HG03066 (cell line): ENCODE results near the gene ANKMY1.
"Not testable (repeated sequence)": the region's sequence is repeated elsewhere in the genome, so short reads cannot be mapped to it uniquely, and the experiment has no call there.

ENCODE experiments used
- ATAC-seq: cut with Tn5 transposase; IDR thresholded peaks from one replicate; pipeline ENCODE4 v1.9.1; 2021; ENCODE audit warnings: low read depth; ENCODE audit not compliant: unreplicated experiment

ANKMY1 gene

DNA sequence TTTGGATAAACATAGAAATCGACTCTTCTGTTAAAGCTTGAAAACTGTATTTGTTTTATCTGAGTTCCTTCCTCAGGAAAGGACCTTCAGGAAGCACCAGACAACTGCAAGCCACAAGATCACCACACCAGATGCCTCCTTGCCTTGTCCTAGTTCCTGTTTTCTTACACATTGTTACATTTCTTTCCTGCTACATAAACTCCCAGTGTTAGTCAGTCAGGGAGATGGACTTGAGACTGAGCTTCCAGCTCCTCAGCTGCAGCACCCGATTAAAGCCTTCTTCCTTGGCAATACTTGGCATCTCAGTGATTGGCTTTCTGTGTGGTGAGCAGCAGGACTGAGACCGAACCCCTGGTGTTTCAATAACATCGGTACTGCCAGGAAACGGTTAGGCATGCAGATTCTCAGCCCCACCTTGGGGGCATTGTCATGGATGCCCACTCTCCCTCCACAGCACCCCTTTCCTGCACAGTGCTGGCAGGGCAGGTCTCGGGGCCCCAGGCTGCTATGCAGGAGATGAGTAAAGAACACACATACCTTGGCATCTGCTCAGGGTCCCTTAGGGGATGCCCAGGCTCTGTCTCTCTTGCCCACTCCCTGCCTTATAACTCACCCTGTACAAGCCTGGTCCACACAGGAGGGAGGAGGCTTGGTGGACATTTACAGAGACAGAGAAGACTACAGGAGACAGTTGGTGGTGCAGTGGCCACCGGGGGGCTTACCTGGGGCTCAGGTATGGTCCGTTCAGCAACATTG, 32.6 kb downstream of the ANKMY1 start:
- no peak for ATAC-seq

DNA sequence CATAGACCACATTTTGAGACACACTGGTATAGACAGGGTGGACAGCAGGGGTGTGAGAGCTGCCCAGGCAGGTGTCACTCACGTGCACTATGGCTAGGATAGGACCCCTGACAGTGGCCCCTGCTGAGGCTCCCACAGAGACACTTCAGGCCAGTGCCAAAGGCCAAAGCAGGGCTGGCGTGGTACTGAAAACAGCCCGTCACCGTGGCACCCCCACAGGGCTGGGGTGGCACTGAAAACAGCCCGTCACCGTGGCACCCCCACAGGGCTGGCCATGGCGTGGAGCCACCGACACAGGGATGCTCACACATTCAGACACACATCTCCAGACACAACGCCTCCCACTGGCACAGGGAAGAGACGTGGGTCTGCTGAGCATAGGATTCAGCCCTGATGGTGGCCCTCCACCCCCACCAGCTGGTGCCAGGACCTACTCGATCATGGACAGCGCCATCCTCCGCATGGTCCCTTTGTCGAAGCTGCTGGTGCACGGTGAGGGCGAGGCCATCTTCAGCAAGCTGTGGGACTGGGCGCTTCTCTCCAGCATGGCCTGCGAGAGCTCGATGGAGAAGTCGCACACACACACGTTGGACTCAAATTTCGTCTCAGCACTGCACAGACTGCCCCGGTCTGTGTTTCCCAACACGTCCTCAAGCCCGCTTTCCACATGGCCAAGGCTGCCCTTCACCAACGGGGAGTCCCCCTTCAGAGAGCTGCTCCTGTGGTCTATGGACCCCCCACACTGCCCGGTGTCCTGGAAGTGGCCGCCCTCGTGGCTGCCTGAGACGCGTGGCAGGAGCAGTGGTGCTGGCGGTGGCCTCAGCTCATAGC, 34.1 kb downstream of the ANKMY1 start:
- no peak for ATAC-seq

DNA sequence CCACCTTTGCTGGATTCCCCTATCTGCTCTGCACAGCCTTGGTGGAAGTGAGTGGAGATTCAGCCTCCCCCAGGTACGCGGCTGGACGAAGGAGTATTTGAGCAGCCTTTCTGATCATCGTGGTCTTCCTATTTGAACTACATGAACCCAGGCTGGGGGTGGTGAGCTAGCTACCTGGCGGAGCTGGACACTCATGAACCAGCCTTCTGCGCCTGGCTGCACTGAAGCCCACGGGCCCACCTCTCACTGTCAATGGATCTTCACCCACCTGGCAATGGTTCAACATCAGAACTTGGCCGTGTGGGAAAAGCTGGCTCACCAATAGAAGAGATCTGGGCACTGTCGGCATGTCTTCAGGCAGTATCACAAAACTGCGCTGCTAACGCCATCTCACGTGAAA, 35.4 kb downstream of the ANKMY1 start:
- no peak for ATAC-seq

DNA sequence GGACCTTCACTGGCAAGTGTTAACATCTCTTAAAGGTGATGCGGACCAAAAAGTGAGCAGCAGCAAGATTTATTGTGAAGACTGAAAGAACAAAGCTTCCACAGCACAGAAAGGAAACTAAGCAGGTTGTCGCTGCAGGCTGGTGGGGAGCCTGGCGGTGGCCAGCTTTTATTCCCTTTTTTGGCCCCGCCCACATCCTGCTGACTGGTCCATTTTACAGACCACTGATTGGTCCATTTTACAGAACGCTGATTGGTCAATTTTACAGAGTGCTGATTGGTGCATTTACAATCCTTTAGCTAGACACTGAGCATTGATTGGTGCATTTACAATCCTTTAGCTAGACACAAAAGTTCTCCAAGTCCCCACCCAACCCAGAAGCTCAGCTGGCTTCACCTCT, 35.9 kb downstream of the ANKMY1 start:
- ATAC-seq, result not testable (repeated sequence)

DNA sequence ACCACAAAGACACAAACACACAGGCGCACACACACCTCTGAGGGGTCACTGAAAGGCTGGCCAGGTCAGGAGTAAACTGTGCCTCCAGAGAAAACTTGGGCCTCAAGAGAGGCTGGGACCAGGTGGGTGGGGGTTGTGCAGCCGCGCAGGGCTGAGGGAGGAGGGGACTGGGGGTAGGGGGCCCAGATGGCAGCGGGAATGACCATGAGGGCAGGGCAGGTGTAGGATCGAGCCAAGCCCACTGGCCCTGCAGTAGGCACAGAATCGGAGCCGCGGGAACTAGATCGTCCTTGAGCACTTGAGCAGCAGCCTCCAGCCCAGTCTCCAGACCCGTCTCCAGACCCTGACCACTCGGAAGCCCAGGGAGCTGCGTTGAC, 36.8 kb downstream of the ANKMY1 start:
- no peak for ATAC-seq

DNA sequence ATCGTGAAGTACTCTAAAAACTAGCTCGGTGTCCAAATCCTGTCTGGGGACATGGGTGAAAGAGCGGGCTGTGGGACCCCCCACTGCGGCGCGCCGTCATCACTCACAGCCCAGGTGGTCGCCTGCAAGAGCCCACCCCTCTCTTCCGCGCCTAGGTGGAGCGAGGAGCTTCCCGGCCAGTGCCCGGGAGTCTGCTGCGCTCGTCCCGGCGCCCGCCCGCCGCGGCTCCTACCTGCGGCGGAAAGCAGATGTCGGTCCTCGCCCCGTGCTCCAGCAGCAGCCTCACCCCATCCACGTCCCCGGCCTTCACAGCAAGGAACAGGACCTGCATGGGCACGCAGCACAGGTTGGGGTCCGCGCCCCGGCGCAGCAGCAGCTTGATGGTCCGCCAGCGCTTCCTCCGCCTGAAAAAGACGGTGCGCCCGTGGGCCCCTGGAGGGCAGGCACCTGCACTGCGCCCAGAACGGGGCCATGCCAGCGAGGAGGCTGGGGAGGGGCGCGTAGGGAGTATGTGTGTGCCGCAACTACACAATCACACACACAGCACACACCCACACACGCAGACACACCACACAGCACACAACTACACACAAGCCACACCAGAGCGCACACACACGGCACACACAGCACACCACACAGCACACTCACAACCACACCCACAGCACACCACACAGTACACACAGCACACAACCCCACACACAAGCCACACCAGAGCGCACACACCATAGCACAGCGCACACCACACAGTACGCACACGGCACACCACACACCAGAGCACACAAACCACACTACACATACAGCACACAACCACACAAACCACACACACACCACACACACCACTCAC, 37.4 kb downstream of the ANKMY1 start:
- ATAC-seq, result no peak

DNA sequence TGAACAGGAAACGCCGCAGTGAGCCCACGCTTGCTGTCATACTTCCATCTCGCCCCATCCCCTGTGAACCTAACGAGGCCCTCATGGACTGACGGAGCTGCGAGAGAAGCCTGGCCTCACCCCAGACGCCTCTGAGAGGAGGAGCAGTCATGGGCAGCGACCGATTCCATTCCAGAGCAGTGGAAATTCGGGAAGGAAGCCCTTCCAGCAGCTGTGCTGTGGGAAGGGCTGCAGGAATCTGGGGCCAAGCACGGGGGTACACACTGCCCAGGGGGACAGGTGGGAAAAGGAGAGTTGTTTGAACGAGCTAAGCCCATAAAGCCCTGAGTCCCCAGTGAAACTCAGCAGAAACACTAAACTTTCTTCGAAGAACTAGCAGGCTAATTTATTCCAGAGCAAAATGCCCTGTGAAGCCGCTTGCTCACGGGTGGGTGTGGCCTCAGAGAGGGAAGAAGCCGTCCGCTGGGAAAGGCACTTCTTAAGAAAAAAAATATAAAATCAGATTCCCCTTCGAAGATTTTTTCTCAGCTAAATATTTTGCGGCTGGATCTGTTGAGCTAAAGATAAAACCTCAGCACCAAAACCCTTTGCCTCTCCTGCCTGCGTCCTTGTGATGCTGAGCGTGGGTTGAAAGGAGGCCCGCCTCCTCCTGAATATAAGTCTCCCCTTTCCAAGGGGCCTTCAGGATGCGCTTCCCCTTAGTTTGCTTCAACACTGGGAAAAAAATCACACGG, 38.2 kb downstream of the ANKMY1 start:
- ATAC-seq, result no peak

DNA sequence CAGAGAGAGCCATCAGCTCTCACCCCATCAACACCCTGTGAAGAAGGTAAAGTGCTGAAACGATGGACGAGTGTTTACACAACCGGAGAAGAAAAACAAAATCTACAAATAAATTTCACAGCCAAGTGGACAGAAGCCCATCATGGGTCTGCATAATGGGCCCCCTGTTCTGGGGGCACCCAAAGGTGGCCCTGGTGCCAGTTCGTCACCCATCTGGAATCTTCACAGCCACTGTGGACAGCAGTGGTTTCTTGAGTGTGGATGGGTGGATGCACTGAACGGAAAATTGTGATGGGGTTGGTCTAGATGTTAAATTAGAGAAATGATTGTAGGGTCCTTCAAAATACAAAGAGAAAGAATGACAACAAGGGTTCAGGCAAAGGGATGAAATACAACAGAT, 38.8 kb downstream of the ANKMY1 start:
- no peak for ATAC-seq

DNA sequence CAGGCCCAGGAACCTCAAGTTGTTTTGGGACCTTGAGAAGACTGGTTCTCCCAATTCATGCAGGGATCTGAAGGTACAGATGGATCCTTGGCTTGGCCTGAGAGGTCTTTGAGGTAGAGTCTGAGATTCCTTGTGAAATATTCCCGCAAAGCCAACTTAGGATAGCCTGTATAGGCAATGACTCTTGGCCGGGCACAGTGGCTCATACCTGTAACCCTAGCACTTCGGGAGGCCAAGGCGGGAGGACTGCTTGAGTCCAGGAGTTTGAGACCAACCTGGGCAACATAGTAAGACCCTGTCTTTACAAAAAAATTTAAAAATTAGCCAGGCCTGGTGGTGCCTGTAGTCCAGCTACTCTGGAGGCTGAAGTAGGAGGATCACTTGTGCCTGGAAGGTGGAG, 40.4 kb downstream of the ANKMY1 start:
- ATAC-seq, result no peak

DNA sequence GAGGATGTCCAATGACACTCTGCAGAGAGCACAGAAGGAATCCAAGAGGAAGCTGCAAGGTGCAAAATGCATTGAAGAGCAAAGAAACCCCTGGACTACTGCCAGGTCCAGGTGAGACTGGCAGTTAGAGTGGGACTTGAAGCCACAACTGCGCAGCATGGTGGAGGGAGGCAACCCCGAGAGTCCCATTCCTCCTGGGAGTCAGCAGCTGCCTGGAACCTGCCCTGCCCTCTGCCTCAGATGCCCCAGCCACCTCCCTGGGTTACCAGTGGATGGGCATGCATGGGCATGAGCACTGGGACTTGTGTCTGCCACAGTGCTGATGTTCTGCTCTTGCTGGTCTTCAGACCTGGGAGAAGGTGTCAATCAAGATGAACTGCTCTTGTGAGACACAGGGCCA, 43.2 kb downstream of the ANKMY1 start:
- ATAC-seq, result no peak

DNA sequence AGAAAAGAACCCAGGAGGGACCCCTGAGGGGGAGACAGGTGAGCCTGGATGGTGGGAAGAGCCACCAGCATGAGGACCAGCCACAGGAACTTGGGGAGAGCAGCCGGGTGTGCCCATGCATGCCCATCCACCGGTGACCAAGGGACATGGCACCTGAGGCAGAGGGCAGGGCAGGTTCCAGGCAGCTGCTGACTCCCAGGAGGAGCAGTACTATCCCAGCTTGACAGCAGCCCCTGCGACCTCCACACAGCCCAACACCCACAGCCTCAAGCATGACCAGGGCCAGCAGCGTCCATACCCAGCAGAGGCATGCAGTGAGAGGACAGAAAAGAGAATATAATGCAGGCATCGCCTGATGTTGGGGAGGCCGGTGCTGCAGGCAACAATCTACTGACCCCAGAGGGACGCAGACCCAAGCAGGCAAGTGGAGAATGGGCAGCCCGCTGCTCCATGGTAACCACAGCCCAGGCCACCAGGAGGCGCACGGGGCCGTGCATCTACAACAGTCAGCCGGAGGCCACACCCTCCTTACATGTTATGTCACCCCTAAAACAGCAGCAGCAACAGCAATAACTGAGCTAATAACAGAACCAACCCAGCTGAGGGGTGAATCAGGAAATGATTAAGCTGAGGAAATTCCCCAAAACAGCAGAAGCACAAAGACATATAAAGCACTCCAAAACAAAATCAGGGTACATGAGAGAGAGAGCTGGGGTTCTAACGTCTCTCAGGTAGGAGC, 44.1 kb downstream of the ANKMY1 start:
- peak; percentile 93 for ATAC-seq

DNA sequence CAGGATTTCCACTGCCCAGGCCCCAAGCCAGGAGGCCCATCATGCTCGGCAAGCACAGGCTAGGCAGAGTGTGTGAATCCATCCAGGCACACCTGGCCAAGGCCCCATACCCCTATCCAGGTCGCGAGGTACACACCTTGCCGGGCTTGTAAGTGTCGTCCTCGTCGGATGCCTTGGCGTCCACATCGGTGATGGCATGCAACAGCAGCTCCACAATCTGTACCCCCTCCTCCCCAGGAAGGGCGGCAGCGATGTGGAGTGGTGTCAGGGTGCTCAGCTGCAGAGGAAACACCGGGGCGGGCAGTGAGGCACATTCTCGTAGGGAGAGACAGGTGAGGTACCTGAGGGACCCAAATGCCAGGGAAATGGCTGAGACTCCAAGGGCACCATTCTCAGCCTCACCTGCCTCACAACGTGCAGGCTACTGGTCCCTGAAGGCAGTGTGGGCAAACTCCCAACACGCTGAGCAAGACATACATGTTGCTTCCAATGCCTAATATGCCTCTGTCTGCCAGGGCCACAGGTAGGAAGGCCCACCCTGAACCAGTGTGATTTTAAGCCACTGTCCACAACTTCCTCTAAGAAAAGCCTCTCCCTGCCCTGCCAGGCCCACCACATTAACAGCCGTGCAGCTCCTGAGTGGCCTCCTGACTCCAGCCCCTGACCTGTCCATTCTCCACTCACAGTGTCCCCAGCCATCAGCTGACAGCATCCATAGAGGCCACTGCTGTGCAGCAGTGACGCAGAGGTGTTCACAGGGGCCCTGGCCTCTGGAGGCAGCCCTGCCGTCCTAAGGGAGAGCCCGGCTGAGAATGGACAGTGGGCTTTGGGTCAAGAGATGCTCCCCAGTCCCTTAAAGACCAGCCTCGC, 44.9 kb downstream of the ANKMY1 start:
- ATAC-seq, result no peak

DNA sequence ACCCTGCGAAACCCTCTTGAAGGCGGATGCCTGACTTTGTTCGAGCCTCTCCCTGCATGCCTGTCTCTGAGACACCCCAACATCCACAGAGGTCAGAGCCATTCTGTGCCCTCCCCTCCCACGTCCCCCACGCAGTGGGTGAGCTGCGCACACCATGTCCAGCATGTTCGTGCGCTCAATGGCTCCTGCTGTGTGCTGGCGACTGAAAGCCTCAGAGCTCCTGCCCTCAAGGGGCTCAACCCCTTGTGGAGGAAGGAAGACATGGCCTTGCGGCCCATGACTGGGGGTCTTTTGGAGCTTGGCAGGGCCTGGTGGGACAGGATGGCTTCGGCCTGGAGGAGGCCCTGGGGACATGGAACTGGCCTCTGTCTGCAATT, 45.7 kb downstream of the ANKMY1 start:
- ATAC-seq, result no peak

DNA sequence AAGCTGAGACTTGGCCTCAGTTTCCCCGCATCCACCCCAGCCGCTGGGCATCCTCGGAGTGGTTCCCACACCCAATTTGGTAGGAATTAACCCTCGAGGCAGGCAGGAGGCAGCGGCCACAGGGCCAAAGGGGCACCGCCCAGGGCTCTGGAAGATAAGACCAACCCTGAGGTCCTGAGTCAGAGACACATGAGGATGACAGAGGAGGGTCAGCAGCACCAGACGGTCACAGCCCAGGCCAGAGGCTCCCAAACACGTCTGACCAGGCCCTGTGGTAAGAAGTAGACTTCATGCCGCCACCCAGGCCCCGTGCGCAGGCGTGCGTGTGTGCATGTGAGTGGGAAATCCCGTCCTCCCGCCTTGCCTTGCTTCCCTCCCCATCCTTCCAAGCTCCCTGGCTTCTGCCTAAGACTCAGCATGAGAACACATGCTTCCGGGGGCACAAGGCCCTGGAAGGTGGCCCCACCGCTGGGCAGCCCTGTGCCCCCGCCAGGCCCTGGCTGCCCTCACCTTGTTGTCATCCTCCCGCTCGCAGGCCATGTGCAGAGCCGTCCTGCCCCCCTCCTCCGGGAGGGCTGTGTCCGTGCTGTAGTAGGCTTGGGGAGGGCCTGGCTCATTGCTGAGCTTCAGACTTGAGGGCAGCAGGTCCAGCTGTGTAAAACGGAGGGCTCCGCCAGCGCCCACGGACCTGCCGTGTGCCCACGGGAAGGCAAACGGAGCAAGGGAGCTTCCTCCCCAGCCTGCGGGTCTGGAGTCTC, 46.3 kb downstream of the ANKMY1 start:
- ATAC-seq, result no peak

DNA sequence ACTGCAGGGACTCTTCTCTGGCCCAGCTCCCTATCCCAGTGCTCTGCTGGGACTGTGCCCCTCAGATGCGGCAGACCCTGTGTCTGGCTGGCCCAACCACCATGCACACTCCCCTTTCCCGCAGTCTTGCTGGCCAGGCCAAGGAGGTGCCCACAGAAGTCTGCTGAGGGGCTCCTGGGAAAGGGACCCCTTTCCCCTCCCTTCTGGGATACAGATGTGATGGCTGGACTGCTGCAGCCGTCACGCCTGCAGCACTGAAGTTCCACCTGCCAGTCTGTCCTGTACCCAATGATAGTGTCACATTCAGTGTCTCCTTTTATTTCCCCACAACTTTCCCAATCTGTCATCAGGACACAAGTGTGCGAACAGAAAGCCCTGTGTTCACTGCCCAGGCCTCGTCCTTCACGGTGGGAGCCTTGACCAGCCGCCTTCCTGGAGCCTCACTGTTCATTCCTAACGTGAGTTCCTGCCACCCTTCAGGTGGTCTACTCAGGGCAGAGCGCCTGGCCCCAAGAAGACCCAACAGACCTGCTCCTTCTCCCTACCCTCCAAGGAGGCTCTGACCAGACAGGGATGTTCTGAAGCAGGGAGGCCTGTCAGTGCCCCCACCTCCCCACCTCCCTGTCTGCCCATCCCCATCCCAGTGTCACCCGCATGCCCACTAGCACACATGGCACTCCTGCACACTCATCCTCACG, 47.1 kb downstream of the ANKMY1 start:
- ATAC-seq, result no peak

DNA sequence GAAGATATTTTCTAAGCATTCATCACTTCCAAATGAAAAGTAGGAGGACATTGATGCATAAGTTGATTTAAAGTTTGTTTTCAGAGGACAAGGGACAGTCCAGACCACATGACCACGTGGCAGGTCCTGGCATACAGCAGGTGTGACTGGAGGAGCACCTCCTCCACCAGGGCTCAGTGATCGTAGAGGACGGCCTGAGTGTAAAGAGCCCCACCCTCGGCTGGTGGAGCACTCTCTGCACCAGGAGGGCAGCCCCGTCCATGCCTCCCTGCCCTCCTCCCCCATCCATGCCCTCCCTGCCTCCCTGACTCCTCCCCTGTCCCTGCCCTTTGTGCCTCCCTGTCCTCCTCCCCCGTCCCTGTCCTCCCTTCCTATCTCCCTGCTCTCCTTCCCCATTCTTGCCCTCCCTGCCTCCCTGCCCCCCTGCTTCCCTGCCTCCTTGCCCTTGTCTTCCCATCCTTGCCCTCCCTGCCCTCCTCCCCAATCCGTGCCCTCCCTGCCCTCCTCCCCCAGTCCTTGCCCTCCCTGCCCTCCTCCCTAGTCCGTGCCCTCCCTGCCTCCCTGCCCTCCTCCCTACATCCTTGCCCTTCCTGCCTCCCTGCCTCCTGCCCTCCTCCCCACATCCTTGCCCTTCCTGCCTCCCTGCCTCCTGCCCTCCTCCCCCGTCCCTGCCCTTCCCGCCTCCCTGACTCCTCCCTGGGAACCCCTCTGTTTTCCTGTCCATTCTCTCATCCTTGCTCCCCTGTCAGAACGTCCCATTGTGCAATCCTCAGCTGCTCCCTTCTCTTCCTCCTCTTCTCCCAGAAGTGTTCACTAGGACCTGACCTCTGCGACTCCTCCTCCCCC, 47.9 kb downstream of the ANKMY1 start:
- no peak for ATAC-seq
